ENCODE results near the gene ZFP62. TPM values are rescaled to one million over a fixed set of nuclear protein-coding genes. Genes with fewer than 3 reads are reported as not detected.
A peak's percentile ranks its signal among the peaks of the same experiment; 100 is the strongest.

The ZFP62 gene
- total and polyA plus RNA-seq, 2 donors (not counting 1 experiment from before 2014, with no cell fraction given) = 14.4 to 24.1 TPM

DNA sequence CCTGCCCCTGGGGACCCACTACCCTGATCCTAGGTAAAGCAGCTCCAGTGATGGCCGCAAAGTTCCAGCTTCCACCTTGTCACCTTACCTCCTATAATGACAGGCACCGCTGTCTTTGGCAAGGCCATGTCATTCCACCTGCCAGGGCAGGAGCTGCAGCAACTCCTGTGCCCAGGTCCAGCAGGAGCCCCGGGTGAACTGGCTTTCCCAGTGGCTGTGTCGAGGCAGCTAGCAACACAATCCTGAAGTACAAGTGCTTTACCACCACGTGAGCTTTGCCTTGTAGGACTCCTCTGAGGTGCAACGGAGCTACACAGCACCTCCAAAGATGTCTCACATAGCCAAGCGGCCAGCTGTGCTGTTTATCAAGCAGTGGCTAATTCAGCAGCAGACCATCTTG lies 37.7 kb downstream of the ZFP62 start:
- TF ChIP-seq EZH2 (IDR thresholded peaks at IDR 0.05; ENCODE audit: low read length, missing control alignments) = no peak
- TF ChIP-seq CTCF (conservative IDR thresholded peaks at IDR 0.05 in 1 of 2, IDR thresholded peaks at IDR 0.05 in 1 of 2; ENCODE audit: low read depth in 1 of 2, low read length in 2 of 2) = no peak
- Histone ChIP-seq H3K9ac (ENCODE audit: insufficient read depth, low read length) (no peak overlapping the region), H3K4me3 (replicated peaks in 1 of 4; ENCODE audit: control extremely low read depth in 1 of 4, insufficient read depth in 1 of 4, low read depth in 3 of 4, low read length in 4 of 4) (no peak overlapping the region), H3K27ac (ENCODE audit: insufficient read depth, low read length) (no peak overlapping the region), H4K20me1 (ENCODE audit: control insufficient read depth, extremely low read depth, insufficient read depth, low read length) (no peaks in the 10 kb centered on the region), H2AFZ (ENCODE audit: low read length) (no peak overlapping the region), H3K4me2 (ENCODE audit: extremely low read depth, insufficient read depth, low read length) (no peak overlapping the region), H3K36me3 (ENCODE audit: control insufficient read depth, insufficient read depth, low read length) (no peaks in the 10 kb centered on the region), H3K9me3 (ENCODE audit: control insufficient read depth, insufficient read depth, low read depth, low read length) (no peaks in the 10 kb centered on the region), H3K79me2 (ENCODE audit: control insufficient read depth, insufficient read depth, low read length) (no peaks in the 10 kb centered on the region), H3K27me3 (ENCODE audit: control insufficient read depth, insufficient read depth, low read length) (no peaks in the 10 kb centered on the region), H3K4me1 (ENCODE audit: control insufficient read depth, extremely low read depth, insufficient read depth, low read length) (peaks cover 5% of the 10 kb centered on the region)
- DNase-seq (ENCODE audit: low read depth in 2 of 2) = no peak

GRCh38 chr5:180821538-180821937 lies 39.5 kb downstream of the ZFP62 start:
- no peak for TF ChIP-seq EZH2 (IDR thresholded peaks at IDR 0.05; ENCODE audit: low read length, missing control alignments)
- Histone ChIP-seq H3K4me2 (ENCODE audit: extremely low read depth, insufficient read depth, low read length) (no peak overlapping the region), H2AFZ (ENCODE audit: low read length) (no peak overlapping the region), H3K4me1 (ENCODE audit: control insufficient read depth, extremely low read depth, insufficient read depth, low read length) (peaks cover 7% of the 10 kb centered on the region), H4K20me1 (ENCODE audit: control insufficient read depth, extremely low read depth, insufficient read depth, low read length) (no peaks in the 10 kb centered on the region), H3K4me3 (replicated peaks in 1 of 4; ENCODE audit: control extremely low read depth in 1 of 4, insufficient read depth in 1 of 4, low read depth in 3 of 4, low read length in 4 of 4) (no peak overlapping the region), H3K36me3 (ENCODE audit: control insufficient read depth, insufficient read depth, low read length) (no peaks in the 10 kb centered on the region), H3K27ac (ENCODE audit: insufficient read depth, low read length) (no peak overlapping the region), H3K9me3 (ENCODE audit: control insufficient read depth, insufficient read depth, low read depth, low read length) (no peaks in the 10 kb centered on the region), H3K27me3 (ENCODE audit: control insufficient read depth, insufficient read depth, low read length) (no peaks in the 10 kb centered on the region), H3K9ac (ENCODE audit: insufficient read depth, low read length) (no peak overlapping the region), H3K79me2 (ENCODE audit: control insufficient read depth, insufficient read depth, low read length) (no peaks in the 10 kb centered on the region)
- DNase-seq (ENCODE audit: low read depth in 2 of 2) = no peak

- Histone ChIP-seq H2AFZ (ENCODE audit: low read length) (no peak overlapping the region), H3K36me3 (ENCODE audit: control insufficient read depth, insufficient read depth, low read length) (no peaks in the 10 kb centered on the region), H3K79me2 (ENCODE audit: control insufficient read depth, insufficient read depth, low read length) (no peaks in the 10 kb centered on the region), H3K27ac (ENCODE audit: insufficient read depth, low read length) (no peak overlapping the region), H3K4me3 (replicated peaks in 1 of 4; ENCODE audit: control extremely low read depth in 1 of 4, insufficient read depth in 1 of 4, low read depth in 3 of 4, low read length in 4 of 4) (no peak overlapping the region), H3K9me3 (ENCODE audit: control insufficient read depth, insufficient read depth, low read depth, low read length) (no peaks in the 10 kb centered on the region), H3K9ac (ENCODE audit: insufficient read depth, low read length) (no peak overlapping the region), H4K20me1 (ENCODE audit: control insufficient read depth, extremely low read depth, insufficient read depth, low read length) (no peaks in the 10 kb centered on the region), H3K4me1 (ENCODE audit: control insufficient read depth, extremely low read depth, insufficient read depth, low read length) (peaks cover 4% of the 10 kb centered on the region), H3K27me3 (ENCODE audit: control insufficient read depth, insufficient read depth, low read length) (no peaks in the 10 kb centered on the region), H3K4me2 (ENCODE audit: extremely low read depth, insufficient read depth, low read length) (no peak overlapping the region)
- no peak for TF ChIP-seq EZH2 (IDR thresholded peaks at IDR 0.05; ENCODE audit: low read length, missing control alignments)
- peak in 1 of 2 donors; percentile 77 for DNase-seq (ENCODE audit: low read depth in 2 of 2)
These were observed 40.2 kb downstream of the ZFP62 start for GRCh38 chr5:180820788-180821321.

DNA sequence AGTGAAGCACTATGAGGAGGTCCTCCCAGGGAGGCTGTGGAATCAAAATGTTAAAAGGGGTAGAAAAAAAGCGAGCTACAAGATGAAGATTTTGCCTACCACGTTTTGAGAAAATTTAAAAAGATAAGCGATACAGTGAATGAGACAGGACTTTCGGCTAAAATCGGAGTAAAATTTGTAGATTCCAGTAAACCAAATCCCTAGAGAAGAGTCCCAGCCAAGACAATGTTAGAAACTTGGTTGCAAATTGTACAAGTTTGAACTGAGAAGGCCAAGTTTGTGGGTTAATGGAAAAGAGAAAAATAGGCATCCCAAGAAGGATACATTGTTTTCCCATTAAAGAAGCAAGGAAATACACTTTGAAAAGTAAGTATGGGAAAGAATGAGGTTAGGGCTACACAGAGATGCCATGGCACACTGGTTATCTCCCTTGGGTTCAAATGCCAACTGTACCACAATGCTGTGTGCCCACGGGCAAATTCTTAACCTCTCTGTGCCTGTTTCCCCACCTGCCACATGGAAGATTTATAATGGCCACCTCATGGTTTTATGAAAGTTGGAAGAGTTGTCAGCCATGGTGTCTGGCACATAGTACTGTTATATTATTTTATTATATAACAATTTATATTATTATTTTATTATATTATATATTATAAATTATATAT lies 42.3 kb downstream of the ZFP62 start:
- no peak for TF ChIP-seq EZH2 (IDR thresholded peaks at IDR 0.05; ENCODE audit: low read length, missing control alignments)
- TF ChIP-seq CTCF (conservative IDR thresholded peaks at IDR 0.05 in 1 of 2, IDR thresholded peaks at IDR 0.05 in 1 of 2; ENCODE audit: low read depth in 1 of 2, low read length in 2 of 2) = no peak
- peaks cover 2% of the 10 kb centered on the region for H3K4me1 ChIP-seq (ENCODE audit: control insufficient read depth, extremely low read depth, insufficient read depth, low read length)
- H3K36me3 ChIP-seq (ENCODE audit: control insufficient read depth, insufficient read depth, low read length) = no peaks in the 10 kb centered on the region
- H3K4me3 ChIP-seq (replicated peaks in 1 of 4; ENCODE audit: control extremely low read depth in 1 of 4, insufficient read depth in 1 of 4, low read depth in 3 of 4, low read length in 4 of 4) = no peak overlapping the region
- no peak overlapping the region for H3K27ac ChIP-seq (ENCODE audit: insufficient read depth, low read length)
- H3K27me3 ChIP-seq (ENCODE audit: control insufficient read depth, insufficient read depth, low read length) = no peaks in the 10 kb centered on the region
- H3K9me3 ChIP-seq (ENCODE audit: control insufficient read depth, insufficient read depth, low read depth, low read length) = no peaks in the 10 kb centered on the region
- no peak overlapping the region for H3K4me2 ChIP-seq (ENCODE audit: extremely low read depth, insufficient read depth, low read length)
- no peak overlapping the region for H3K9ac ChIP-seq (ENCODE audit: insufficient read depth, low read length)
- no peaks in the 10 kb centered on the region for H4K20me1 ChIP-seq (ENCODE audit: control insufficient read depth, extremely low read depth, insufficient read depth, low read length)
- no peak overlapping the region for H2AFZ ChIP-seq (ENCODE audit: low read length)
- H3K79me2 ChIP-seq (ENCODE audit: control insufficient read depth, insufficient read depth, low read length) = no peaks in the 10 kb centered on the region
- DNase-seq (ENCODE audit: low read depth in 2 of 2) = no peak
